GM21786 (cell line): Measurements from ENCODE around the gene SPANXN3.
"Not testable (repeated sequence)": the region's sequence is repeated elsewhere in the genome, so short reads cannot be mapped to it uniquely, and the experiment has no call there.

Source experiments
- ATAC-seq: cut with Tn5 transposase; IDR thresholded peaks from one replicate; pipeline ENCODE4 v1.9.1; 2021; ENCODE audit not compliant: unreplicated experiment

SPANXN3 gene

DNA sequence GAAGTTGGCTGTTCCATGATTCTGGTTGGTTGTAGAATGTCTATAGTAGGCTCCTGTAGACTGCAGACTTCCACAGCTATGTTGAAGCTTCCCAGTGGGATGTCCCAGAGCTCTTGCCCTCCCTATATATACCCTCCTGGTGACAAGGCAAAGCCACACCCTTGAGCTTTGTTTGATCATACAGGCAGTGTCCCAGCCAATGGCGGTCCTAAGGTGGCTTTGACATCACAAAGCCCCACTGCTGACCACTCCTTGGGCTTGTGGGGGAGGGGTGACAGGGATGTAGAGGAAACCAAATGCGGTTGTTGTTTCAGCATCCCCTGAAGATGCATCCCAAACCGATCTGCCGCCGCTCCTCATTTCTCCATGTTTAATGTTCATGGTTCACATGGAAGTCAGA, at the start of gene SPANXN3:
TSS of gene SPANXN3 (minus strand) at position 101 of the 400 bp plus-strand sequence. CDS start at position 17, 84 bp downstream.
- ATAC-seq: not testable (repeated sequence)

- ATAC-seq: no peak
Measured at GRCh38 chrX:143536176-143536575, 18.9 kb upstream of the SPANXN3 start.

- ATAC-seq: not testable (repeated sequence)
Measured at GRCh38 chrX:143502196-143502595, 15.1 kb downstream of the SPANXN3 start.

GRCh38 chrX:143500751-143501150, 16.5 kb downstream of the SPANXN3 start:
- no peak for ATAC-seq

DNA sequence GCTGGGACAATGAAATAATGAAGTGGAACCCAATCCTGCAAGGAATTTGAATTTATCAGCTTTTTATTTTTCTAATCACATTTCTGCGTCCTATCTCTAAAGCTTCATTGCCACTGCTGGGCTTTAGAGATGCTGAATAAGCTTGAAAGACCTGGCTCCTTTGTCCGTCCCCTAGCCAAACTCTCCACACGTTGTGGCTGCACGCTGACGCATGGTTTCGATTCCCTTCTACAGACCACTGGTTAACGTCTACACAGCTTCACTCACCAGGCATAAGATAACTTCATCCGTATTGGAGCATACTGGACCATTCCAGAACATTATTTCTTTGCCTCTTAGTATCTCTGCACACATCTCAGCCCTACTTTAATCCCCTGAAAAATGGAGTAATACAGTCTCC, 31.2 kb downstream of the SPANXN3 start:
- no peak for ATAC-seq

GRCh38 chrX:143476751-143477150, 40.5 kb downstream of the SPANXN3 start:
- ATAC-seq: no peak

DNA sequence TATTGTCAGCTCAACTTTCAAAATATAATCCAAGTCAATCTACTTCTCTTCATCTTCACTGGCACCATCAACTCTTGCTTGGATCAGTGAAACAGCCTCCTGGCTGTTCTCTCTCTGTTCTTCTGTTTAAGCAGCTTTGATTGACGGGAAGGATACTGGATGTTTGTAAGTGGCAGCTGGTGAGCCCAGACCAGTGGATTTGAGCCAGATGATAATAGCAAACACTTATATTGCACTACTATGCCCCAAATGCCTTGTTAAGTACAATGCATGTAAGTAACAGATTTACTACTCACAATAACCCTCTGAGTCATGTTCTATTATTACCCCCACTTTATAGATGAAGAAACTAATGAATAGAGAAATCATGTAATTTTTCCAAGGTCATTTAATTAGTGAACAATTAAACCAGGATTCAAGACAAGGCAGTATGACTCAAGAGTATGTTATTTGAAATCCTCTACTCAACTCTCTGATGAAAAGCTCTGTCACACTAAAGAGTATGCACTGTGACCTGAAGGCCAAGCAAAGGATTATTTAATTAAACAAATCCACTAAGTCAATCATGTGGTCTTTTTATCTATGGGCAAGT, 44.8 kb downstream of the SPANXN3 start:
- ATAC-seq: no peak

DNA sequence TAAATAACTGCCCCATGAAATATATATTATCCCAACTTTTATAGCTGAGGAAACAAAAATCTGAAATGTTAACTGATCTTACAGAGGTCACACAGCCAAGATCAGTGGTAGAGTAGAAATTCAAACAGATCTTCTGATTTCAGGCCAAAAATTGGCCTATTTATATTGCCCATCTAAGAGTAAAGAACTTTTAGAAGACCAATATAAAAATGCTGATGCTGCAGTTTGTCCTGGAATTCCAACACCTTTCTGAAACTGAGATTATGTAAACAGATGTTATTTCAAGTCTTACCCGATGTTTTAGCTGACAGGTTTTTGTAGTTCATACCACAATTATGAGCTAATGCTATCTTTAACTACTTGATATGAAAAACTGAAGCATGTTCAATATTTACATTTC, 51.1 kb downstream of the SPANXN3 start:
- no peak for ATAC-seq

- no peak for ATAC-seq
Measured at GRCh38 chrX:143462696-143463095, 54.6 kb downstream of the SPANXN3 start.

DNA sequence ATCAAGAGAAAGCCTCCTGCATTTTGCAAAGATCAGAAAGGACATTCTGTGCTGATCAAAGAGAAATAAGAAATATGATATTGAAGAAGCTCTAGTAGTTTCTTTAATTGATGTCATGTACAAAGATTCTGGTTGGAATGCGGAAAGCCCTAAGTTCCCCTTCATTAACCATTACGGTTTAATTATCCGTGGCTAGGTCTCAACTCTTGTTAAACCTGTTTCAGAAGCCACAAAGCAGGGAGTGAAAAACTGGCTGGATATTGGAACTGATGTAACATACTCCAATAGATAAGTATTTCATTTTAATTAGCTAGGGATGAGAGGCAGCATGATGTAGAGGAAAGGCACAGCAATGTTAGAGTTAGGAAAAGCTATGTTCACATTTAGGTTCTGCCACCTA, 55.7 kb downstream of the SPANXN3 start:
- ATAC-seq: no peak
